Central memory CD4-positive, alpha-beta T cell (primary cell): ENCODE results near the gene ALPK3.
A peak's percentile ranks its signal among the peaks of the same experiment; 100 is the strongest.

Experiments
- DNase-seq: peaks from one replicate; pipeline ENCODE4 v3.0.0; 2022

ALPK3 gene

DNA sequence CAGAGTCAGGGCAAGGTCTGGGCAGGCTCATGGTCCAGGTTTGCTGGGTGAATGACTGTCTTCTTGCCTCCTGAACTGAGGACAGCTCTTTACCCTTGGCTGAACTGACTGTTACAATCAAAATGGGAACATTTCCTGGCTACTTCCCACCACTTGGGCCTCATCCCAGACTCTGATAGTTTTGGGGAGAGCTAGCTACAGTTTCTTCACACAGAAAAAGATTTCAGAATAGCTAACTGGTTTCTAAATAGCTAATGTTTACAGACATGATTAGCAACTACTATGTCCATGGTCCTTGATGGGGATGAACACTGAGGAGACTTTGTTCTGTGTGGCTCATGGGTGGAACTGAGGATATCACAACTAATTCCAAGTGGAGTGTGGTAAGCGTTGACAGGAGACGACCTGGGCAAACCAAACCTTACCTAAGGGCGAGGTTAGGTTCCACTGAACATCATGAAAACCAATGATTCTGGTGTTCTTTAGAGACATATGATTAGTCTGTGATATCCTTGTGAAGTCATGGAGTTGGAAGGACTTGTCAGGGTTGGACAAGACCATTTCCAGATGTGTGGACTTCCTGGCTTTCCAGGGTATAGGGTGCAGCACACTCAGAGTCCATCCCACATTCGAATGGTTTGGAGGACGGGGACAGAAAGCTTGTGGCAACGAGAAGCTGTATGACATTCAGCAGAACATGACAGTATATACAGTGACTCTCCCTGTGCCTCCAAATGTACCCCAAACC, 7.3 kb downstream of the ALPK3 start:
- no peak for DNase-seq

DNA sequence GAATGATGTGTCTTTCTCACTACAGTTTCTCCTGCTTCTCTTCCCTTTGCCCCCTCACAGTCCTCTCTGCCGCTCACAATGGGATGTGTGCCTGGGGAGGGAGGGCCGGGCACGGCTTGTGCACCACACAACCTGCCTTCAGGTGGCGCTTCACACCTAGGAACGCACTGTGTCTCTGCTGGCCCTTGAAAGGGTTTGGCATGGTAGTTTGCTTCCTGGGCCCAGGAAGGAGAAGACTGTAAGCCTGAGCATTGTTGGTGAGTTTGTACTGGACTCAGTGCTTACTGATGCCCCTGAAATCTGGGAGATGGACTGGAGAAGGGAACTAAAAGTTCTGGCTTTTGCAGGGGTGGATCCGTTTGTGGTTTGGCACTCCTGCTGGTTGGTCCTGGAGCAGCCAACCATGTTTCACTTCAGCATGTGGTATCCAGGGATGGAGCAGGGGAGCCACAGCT, 9.2 kb downstream of the ALPK3 start:
- no peak for DNase-seq

- no peak for DNase-seq
Measured at GRCh38 chr15:84827246-84827645, 10.1 kb downstream of the ALPK3 start.

- no peak for DNase-seq
Measured at GRCh38 chr15:84828086-84828908, 11.1 kb downstream of the ALPK3 start.

- no peak for DNase-seq
Measured at GRCh38 chr15:84829428-84829827, 12.3 kb downstream of the ALPK3 start.

DNA sequence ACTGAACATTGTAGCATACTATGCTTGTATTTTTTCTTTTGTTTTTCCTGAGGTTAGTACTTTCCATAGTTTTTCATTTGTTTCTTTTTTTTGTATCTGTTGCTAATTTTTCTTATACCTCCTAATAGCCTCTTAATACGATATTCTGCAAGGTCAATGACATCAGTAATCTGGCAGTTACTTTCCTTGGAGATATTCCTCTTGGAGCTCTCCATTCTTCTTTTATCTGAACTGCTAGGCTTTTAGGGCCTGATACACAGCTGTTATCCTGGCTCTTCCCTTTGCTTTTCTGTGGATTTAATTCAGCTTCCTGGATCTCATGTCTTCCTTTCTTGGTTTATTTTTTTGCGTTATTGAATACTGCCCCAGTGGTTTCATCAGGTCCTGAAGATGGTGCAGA, 12.9 kb downstream of the ALPK3 start:
- no peak for DNase-seq

- no peak for DNase-seq
Measured at GRCh38 chr15:84831028-84831427, 13.9 kb downstream of the ALPK3 start.

GRCh38 chr15:84831613-84832012, 14.5 kb downstream of the ALPK3 start:
- DNase-seq = no peak

DNA sequence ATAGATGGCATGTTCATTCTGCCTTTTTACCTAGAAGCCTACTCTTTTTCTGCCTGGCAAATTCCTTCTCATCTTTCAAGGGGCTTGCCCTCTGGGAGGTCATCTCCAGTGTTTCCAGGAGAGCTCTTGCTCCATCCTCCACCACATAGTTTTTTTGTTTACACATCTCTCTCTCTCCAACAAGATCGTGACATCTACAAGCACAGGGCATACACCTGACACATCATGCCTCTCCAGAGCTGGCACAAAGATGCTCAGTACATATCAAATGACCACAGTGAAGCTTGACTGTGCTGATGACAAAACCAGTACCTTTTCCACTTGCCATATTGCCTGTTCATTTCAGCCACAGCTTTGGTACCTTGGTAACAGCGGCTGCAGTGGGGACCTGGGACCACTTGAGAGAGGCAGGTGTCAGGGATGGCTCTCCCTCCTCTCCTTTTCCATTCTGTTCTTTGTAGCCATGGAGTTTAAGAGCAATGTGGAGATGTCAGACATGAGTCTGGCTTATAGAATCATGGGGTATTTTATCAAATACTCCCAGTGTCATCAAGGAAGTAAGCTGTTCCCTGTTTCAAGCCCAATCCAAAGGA, 15.4 kb downstream of the ALPK3 start:
- DNase-seq = no peak

DNA sequence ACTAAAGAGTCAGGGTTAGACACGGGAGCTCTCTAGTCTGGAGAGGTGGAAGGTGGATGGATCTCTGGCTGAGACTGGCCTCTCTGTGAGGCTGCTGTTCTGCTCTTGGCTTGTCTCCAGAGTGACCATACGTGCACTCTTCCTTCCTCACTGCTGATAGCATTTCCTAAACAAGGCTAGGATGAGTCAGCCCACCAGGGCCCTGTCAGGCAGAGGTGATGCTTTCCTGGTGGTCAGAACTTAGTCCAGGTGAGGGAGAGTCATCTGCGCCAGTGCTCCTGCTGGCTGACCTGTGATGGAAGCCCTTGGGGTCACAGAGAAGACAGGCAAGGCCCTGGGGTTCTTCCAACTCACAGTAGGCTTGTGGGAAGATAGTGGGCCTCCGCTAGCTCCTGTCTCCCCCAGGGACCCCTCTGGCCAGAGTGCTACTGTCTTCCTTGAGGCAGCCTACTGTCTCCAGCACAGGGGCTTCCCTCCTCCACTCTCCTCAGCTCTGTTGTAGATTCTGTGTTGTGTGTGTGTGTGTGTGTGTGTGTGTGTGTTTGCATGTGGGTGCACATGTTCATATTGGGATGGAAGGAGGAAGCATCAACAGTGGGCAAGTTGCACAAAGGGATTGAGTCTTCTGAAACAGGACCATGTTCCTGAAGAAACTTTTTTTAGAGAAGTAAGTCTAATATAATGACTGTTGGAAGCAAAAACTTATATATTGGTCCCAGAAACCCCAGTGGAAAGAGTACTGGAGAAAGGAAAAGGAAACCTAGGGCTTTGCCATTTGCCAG, 16.5 kb downstream of the ALPK3 start:
- DNase-seq = no peak

GRCh38 chr15:84834229-84834955, 17.2 kb downstream of the ALPK3 start:
- no peak for DNase-seq

GRCh38 chr15:84834969-84835368, 17.8 kb downstream of the ALPK3 start:
- no peak for DNase-seq

DNA sequence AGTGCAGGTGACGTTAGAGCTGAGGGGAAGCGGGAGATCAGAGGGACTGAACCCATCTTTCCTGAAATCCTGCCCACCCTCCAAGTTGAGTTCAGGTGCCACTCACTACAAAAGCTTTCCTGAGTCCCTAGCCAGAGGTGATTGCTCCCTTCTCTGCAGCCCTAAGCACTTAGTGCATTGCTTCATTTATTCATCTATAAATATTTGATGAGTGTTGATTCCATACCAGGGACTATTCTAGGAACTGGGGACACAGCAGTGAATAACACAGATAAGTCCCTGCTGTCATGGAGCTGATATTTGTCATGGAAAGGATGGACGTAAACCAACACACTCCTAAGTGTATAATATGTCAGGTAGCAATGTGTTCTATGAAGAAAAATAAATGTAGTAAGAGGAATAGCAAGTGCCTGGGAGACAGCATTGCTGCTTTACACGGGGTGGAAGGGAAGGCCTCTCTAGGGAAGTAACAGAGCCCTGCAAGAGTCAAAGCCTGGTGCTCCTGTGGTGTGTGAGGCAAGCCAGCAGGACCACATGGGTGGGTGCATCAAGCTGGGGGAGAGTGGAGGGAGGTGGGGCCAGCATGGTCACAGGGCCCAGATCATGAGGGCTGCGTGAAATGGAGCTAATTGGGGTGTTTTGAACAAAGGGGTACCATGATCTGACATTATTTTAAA, 18.6 kb downstream of the ALPK3 start:
- DNase-seq = no peak

- DNase-seq = no peak
Measured at GRCh38 chr15:84836844-84837243, 19.7 kb downstream of the ALPK3 start.

GRCh38 chr15:84839714-84840113, 22.6 kb downstream of the ALPK3 start:
- no peak for DNase-seq

GRCh38 chr15:84840255-84840654, 23.1 kb downstream of the ALPK3 start:
- DNase-seq = no peak

DNA sequence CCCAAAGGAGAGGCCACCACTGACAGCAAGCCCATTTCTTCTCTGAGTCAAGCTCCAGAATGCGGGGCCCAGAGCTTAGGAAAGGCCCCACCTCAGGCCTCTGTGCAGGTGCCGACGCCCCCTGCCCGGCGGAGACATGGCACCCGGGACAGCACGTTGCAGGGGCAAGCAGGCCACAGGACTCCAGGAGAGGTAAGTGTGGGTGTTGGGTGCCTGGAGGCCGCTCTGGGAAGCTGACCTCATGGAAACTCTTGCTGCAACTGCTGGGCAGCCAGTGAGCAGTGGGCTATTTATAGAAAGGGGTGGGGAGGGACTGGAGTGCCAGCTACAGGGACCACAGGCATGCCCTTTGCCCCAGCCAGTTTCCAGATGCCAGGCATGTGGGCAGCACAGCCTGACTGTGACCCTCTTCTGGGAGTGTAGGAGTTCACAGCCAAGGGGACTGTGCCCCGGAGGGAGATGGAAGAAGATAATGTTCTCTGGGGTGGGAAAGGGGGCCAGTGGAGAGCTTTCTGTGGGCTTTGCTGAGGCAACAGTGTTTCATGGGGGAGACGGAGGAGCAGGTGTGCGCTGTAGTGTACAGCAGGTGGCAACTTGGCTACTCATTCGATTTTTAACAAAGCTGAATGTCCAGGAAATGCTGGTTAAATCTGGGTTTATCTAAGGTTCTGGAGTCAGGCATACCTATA, 23.7 kb downstream of the ALPK3 start:
- DNase-seq = no peak

- no peak for DNase-seq
Measured at GRCh38 chr15:84842781-84843180, 25.6 kb downstream of the ALPK3 start.

DNA sequence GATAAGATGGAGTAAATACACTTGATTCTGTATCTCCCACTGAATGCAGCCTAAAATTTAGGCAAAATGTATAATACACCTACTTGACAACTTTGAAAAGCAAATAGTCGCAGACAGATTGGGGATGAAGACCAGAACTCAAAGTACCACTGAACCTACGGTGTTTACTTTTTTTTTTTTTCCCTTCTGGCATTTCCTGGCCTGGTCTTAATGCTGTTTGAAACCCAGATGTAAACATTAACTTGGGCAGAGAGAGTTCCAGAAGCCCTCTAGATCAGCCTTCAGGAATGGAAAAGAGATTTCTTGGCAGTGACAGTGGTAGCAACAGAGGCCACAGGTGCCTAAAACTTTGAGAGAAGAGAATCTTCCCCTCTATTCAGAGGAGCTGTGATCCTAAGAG, 27.8 kb downstream of the ALPK3 start:
- DNase-seq = no peak

DNA sequence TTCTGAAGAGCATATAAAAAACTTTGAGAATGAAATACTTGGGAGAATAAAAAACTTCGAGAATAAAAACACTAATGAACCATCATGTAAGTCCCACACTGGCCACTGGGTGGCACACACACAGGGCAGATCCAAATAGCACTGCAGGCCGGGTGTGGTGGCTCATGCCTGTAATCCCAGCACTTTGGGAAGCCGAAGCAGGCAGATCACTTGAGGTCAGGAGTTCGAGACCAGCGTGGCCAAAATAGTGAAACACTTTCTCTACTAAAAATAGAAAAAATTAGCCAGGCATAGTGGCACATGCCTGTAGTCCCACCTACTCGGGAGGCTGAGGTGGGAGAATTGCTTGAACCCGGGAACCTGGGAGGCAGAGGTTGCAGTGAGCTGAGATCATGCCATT, 28.5 kb downstream of the ALPK3 start:
- peak; percentile 10 for DNase-seq

DNA sequence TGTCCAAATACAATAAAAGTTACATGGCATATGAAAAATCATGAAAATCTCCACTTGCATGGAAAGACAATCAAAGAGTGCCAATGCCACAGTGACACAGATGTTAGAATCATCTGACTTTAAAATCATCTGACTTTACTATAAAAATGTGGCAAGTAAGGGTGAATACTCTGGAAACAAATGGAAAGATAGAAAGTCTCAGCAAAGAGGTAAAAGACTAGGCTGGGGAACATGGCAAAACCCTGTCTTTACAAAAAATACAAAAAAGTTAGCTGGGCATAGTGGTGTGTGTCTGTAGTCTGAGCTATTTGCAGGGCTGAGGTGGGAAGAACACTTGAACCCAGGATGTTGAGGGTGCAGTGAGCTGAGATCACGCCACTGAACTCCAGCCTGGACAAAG, 29.1 kb downstream of the ALPK3 start:
- DNase-seq = no peak
